NCI-H1417 (cell line): ENCODE measurements around the gene GPATCH1.

Source experiments
- DNase-seq, 3 experiments: peaks; one replicate each; lab custom pipeline; 2025; lab: John Stamatoyannopoulos, UW

GPATCH1 gene

DNA sequence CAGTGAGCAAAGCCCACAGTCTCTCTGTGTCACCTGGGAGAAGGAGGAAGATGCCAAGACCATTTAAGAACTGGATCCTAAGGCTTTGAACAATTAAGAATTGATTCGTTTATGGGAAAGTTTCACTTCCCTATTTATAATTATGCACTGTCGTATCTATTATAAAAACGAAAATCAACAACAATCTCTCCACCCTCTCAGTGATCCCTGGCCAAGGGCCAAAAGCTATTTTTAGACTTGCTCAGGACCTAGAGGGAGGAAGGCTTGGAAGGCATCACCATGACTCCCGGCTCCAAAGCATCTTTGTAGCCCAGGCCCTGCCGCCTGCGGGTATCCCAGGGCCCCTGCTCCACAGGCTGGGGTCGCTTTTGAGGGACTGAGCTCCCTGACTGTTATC, 17.6 kb upstream of the GPATCH1 start:
- peak; percentile 59 to 80 (median 60) for DNase-seq

DNA sequence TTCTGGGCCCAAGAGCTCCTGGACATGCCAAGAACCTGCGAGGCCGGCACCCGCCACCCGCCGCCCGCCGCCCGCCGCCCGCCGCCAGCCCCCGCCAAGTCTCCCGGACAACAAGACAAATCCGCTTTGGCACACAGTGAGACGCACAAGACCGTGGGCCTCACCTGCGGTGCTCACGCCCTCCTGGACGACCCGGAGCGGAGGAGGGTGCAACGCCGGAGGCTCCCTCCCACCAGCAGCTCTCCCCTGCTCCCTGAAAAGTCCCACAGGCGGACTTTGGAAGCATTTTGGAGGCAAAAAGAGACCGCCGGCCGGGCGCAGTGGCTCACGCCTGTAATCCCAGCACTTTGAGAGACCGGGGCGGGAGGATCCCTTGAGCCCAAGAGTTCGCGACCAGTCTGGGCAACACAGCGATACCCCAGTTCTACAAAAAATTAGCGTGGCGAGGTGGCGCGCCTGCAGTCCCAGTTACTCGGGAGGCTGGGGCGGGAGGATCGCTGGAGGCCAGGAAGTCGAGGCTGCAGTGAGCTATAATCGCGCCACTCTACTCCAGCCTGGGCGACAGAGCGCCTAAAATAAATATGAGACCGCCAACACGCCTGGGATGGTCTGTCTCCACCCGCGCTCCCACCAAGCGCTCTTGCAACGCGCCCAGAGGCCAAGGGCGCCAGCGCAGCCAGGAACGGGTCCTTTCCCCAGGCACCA, 17.1 kb upstream of the GPATCH1 start:
- DNase-seq = peak; percentile 15 to 74 (median 60)

- DNase-seq = peak; percentile 40 to 60 (median 58)
These were observed 16.6 kb upstream of the GPATCH1 start for GRCh38 chr19:33064458-33064791.

DNA sequence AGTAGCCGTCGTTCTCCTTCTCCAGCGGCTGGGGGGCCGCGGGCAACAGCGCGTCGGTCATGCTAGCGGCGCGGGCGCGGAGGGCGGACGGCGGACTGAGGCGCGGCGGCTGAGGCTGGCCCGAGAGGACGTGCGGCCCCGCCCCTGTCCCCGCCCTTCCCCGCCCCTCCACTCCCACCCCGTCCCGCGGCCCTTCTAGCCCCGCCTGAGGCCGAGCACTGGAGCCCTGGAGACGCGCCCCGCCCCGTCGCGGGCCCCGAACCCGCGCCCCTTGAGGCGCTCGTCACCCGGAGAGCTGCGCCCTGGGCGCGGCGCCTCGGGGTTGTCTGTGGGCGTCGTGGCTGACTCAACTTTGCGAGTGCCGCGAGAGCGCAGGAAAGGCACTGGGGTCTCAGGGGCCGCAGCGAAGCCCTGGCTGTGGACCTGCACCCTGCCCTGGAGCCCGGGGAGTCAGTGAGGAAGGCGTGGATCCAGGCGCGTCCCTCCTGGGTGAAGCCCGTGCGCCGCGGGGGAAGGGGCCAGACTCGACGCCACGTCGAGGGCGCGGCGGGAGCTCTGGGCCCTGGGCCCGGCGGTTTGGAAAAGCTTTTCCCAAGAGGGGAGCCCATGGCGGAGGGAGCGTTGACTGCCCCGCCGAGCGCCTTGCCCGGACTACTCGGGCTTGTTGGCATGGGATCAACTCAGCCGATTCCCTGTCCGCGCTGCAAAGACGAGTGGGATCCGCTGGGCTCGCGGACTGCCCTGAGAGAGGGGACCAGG, 16.0 kb upstream of the GPATCH1 start, which contains the start of gene RHPN2:
TSS of gene RHPN2 (minus strand) at position 97 of the 759 bp plus-strand sequence. CDS start at position 61, 36 bp downstream.
- peak; percentile 58 to 60 (median 58) for DNase-seq

DNA sequence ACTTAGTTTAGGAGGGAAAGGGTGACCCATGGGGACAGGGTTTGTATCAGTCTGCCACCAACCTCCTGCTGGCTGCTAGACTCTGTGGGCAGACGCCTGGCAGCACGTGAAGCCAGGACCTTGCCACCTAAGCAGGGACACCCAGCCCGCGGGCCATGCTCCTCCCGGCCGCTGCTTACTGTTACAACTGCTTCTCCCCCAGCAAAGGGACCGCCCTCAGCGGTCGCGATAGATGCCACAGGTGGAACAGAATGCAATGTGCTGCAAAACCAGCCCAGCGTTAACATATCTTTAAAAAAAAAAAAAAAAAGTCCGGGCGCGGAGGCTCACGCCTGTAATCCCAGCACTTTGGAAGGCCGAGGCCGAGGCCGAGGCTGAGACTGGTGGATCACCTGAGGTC, 14.4 kb upstream of the GPATCH1 start:
- no peak for DNase-seq

- DNase-seq = no peak
These were observed 13.9 kb upstream of the GPATCH1 start for GRCh38 chr19:33067121-33067520.

GRCh38 chr19:33071887-33072286, 9.1 kb upstream of the GPATCH1 start:
- DNase-seq = no peak

GRCh38 chr19:33075519-33075918, 5.5 kb upstream of the GPATCH1 start:
- DNase-seq = no peak

DNA sequence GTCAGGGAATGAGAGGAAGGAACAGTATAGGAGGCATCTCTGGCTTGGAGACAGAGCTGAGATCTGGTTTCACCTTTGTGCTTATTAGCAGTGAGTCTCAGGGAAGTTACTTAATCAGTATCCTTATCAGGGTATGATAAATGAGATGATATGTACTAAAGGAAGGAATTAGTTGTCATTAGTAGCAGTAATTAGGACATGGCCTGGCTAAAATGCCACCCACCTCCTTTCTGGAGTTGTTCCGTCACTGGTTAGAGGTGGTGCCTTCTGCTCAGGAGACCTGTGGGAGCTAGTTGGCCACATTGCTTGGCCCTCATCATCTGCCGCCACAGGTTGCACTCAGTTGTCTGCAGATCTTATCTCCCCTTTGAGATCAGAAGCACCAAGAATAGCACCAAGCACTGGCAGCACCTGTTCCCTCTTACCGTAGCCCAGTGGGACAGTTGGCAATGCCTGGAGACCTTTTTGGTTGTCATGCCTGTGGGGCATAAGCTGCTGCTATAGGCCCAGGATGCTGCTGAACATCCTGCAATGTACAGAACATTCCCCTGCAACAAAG, 4.7 kb downstream of the GPATCH1 start:
- no peak for DNase-seq

DNA sequence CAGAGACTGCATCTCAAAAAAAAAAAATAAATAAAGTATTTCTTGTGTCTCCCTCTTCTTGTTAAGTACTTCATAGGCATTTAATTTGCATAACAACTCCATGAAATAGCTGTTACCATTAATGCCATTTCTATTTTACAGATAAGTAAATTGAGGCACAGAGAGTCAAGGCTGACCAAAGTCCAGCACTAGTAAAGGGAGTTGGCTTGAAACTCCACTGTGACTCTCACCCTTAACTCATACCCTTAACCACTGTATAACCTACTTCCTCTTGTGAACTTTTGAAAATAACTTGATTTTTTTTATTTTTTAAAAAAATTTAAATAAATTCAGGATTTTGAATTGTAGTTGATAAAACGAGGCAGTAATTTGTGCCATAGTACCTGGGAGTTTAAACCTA, 6.0 kb downstream of the GPATCH1 start:
- no peak for DNase-seq

DNA sequence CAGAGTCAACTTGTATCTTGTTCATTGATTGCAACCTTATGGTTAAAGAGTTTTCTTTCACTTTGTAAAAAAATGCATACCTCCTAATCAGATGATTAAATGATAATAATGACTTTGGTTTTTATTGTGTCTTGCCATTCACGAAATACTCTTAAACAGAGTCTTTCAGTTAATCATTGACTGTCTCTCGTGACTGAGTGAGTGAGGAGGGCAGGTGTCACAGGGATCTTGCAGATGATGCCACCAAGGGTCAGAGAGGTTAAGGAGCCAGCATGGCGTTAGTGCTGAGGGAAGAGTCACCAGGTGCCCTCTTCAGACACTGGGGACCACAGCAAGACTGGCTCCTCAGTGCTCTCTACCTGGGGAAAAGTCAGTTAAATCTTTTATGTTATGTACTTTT, 8.0 kb downstream of the GPATCH1 start:
- DNase-seq = no peak

GRCh38 chr19:33090179-33090578, 9.2 kb downstream of the GPATCH1 start:
- no peak for DNase-seq

DNA sequence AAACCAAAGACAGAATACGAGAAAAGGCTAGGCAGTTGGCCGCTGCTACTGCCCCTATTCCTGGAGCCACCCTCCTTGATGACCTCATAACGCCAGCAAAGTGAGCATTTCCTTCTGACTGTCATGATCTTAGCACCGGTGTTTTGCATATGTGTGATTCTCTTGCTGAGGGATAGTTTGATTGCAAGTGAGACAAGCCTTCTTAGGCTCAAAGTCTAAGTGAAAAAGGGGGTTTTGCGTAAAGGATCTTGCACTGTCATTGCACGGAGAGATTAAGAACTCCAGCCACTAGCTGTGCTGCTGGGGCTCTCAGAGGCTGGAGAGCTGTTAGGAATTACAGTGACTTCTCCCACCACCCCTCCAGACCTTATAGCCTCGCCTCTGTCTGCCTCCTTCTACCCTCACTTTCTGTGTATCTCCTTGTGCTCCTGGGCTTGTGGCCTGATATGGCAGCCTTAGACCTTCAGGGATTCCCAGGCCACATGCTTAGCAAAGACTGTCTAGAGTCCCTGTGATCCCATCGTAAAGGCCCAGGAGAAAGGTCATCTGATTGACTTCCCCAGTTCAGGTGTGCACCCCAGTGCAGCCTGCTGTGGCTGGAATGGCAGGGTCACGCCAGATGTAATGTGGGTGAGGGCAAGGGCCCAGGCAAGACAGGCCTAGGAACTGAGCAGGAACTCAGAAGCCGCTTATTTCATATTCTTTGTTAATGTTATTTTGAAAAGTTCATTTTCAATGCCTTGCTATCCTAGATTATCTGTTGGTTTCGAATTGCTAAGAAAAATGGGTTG, 12.6 kb downstream of the GPATCH1 start:
- DNase-seq = no peak

DNA sequence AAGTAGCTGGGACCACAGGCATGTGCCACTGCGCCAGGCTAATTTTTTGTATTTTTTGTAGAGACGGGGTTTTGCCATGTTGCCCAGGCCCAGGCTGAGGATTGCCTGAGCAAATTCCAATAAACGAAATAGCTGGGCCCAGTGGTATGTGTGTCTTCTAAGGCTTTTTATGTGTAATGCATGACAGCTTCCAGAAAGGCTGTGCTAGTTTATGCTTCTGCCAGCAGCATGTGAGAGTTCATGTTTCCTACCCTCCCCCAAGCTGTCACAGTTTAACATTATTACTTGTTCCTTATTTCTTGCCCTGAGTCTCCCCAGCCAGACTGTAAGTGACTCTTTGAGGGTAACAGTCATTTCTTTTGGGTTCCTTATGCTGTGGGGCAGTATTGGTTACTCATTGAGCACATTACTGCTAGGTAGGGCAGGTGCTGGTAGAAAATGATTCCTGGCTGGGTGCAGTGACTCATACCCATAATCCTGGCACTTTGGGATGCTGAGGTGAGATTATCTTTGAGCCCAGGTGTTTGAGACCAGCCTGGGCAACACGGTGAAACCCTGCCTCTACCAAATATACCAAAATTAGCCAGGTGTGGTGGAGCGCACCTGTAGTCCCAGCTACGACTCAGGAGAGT, 13.6 kb downstream of the GPATCH1 start:
- no peak for DNase-seq

GRCh38 chr19:33096005-33096404, 15.0 kb downstream of the GPATCH1 start:
- DNase-seq = no peak

DNA sequence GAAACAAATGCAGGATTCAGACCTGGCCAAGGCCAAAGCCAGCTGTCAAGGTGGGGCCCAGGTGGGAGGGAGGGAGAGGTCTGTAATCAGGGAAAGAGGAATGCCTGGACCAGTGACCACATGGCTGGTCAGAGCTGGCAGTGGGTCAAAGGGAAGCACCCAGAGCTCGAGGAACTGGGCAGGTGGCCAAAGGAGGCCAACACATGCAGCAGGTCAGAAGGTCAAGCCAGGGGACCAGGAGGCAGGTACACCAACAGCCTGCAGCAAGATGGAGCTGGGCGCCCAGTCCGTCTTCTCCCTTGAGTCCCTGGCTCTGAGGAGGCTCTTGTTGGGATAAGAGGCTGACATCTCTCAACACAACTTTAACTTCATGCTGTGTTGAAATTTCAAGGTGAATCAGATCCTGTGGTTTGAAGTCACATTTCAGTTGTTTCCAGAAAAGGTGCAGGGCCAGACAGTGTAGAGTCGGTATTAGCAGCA, 17.1 kb downstream of the GPATCH1 start:
- no peak for DNase-seq

DNA sequence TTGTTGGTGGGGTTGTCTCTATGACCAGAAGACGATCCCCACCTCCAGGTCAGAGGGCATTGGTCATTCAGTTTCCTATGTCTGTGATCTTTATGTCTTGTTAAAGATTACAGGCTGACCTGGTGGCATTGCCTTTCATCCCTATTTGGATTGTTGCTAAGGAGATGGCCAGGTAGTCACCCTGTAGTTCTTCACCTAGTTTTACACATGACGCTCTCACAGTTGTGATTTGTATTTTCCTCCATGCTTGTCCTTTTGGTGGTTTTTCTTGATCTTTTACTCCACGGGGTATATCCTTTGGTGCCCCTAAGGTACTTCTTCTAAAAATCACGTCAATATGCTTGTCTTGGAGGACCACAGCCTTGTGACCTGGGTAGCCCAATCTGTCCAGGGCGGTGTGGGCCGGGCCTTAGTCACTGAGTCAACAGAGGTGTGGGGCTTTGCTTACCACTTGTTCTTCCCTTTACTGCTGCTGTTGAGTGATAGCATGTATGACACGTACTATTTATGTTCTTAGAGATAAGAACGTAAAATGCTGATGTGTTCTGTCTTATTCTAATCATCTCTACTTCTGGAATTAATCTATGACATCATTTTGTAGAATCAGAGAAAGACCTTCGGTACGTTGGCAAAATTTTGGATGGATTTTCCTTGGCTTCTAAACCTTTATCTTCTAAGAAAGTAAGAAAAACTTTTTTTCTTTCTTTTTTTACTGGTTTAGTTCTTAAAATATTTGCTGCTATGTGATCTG, 20.1 kb downstream of the GPATCH1 start:
- DNase-seq = no peak

- no peak for DNase-seq
These were observed 21.9 kb downstream of the GPATCH1 start for GRCh38 chr19:33102893-33103292.

DNA sequence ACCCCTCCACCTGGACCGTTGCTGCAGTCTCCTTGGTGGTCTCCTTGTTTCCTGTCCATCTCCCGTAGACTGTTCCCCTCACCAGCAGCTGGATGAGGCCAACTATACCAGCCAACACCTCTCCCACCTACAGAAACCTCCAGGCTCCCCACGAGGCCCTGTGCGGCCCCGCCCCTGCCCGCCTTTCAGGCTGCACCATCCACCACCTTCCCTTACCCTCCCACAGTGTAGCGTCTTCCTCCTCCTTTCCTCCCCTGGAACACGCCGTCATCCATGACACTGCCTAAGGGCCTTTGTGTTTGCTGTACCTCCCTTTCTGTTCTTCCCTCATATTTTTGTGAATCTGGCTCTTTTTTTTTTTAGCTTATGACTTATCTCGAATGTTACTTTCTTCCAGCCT, 27.2 kb downstream of the GPATCH1 start:
- DNase-seq = no peak

- DNase-seq = no peak
These were observed 29.3 kb downstream of the GPATCH1 start for GRCh38 chr19:33110137-33110910.
